Stimulated activated CD4-positive, alpha-beta T cell treated with anti-CD3 and anti-CD28 coated beads, Interleukin-2, amount 100 ng/mL, for 24 hours (primary cell): ENCODE results near the gene RGS6.

ENCODE experiments used
- DNase-seq, 2 donors: peaks; one replicate each; pipeline ENCODE4 v3.0.0-alpha.2; 2020

Gene RGS6

GRCh38 chr14:72540836-72541235 is 608.6 kb downstream of the RGS6 start:
- no peak for DNase-seq

DNA sequence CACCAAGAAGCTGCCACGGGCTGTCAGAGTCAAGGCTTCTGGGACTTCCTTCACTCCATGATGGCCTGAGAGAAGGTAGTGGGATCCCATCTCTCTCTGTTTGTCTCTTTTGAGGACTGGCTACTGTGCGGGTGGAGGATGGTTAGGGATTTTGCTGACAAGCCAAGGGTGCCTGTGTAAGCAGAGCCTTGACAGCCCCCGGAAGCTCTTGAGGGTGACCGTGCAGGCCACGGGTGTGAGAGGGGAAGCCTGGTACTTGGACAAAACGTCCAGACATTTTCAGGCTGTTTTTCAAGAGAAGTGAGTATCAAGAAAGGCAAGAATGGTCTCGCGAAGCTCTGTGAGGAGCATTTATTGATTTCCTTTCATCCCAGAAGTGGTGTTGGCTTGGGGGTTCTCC is 609.3 kb downstream of the RGS6 start:
- DNase-seq, result no peak

DNA sequence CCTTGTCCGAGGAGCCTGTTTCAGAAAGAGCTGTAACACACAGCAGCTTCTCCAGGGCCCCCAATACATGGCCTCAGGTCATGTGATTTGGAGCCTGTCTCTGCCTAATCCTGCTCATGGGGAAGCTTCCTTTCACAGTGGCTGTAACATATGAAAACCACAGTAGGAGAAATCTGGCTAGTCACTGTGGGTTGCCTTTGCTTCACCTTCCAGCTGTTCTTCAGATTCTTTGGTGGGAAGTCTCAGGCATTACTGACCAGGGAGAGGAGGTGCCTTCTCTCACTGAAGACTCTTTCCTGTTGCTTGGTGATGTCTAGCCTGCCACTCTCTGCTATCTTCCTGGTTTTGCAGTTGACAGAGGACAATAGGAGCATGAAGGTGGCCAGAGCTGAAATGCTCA is 611.1 kb downstream of the RGS6 start:
- no peak for DNase-seq

DNA sequence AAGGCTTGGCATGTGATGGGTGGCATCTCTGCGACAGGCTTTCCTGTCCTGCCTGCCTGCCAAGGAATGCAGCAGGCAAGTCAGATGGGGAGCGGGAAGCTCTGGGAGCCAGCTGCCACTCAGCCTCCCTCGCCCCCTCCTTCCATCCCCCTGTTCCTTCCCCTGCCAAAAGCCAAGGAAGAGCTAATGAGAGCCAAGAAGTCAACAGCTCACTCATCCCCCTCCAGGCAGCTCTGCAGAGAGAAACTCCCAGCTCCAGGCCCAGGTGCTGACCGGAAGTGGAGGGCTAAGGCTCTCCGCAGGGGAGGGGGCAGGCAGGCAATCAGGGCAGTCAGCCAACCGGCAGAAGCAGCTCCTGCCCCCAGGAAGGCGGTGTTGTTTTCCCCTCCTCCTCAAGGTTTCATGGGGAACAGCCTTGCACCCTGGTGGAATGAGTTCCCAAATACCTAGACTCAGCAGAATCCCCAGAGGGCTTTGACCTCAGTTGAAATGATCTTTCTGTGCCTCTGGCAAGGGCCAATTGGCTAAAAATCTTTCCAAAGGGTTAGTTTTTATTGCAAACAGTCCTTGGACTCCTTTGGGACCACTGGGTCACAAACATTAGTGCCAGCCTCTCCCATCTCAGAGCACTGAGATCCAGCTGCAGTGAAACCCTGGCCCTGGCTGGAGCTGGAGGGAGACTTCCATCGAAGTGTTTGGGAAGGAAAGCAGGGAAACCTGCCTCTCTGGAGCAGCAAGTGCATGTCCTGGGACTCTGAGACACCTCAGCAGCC is 612.6 kb downstream of the RGS6 start:
- DNase-seq, result no peak

- DNase-seq, result no peak
Measured at GRCh38 chr14:72545411-72546311, 613.4 kb downstream of the RGS6 start.

- DNase-seq, result no peak
Measured at GRCh38 chr14:72546344-72547016, 614.3 kb downstream of the RGS6 start.

- no peak for DNase-seq
Measured at GRCh38 chr14:72547999-72548398, 615.8 kb downstream of the RGS6 start.

DNA sequence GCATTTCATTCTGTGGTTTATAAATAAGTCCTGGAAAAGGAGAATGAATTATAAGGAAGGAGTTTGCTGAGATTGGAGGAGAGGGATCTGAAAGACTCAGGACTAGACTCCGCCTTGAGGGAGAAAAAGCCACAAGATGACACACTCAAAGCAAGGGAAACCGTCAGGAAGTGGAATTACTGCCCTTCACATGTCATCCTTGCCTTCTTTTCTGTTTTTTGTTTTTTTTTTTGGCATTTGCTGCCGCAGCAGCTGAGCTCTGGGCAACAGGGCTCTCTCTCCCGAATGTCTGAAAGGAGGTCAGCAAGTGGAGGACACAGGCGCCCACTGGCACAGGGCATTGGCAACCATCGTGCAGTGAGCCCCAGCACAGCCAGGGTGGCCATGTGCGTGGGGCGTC is 616.8 kb downstream of the RGS6 start:
- no peak for DNase-seq

DNA sequence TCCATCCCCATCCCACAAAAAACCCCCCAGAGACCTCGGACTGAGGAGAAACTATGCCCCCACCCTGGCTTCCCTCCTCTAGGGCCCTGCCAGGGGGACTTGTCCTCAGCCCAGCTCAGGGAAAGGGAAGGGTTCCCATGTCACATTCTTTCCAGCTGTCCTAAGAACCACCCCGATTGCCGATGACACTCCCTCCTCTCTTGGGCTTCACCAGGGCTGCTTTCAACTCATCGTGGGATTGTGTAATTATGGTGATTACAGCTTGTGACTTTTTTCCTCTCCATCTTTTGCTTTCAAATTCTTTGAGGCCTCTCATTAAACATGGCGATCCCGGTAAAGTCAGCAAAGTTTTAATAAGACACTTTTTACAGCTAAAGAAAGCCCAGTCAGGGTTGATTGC is 617.6 kb downstream of the RGS6 start:
- DNase-seq, result no peak

- no peak for DNase-seq
Measured at GRCh38 chr14:72550513-72550912, 618.3 kb downstream of the RGS6 start.

GRCh38 chr14:72552236-72552635 is 620.0 kb downstream of the RGS6 start:
- DNase-seq, result no peak

- no peak for DNase-seq
Measured at GRCh38 chr14:72553161-72553560, 620.9 kb downstream of the RGS6 start.

GRCh38 chr14:72553656-72554055 is 621.4 kb downstream of the RGS6 start:
- no peak for DNase-seq

- DNase-seq, result no peak
Measured at GRCh38 chr14:72554401-72554800, 622.2 kb downstream of the RGS6 start.

DNA sequence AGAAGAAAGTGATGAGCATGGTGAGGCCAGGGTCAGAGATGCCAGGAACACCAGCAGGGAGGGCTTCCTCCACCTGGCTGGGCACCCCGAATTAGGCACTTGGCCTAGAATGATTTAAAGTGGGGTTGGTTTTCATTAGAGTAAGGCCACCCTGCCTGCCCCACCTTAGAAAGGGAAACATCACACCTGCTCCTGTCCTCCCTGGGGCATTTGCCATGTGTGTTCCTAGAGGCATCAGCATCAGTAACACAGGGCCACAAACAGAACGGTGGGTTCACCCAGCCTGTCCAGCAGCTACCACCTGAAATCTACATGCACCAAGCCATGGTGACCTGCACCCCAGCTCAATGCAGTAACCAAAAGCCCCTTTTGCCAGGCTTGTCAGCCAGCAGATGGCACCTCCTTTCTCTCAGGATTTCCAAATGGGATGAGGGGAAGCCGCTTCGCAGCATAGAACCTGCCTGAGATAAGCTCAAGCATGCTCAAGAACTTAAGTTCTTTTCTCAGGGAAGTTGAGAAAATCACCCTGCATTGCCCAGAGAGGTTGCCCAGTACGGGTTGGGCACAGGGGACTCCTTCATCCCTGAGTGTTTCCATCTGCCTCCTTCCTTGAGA is 622.9 kb downstream of the RGS6 start:
- no peak for DNase-seq

GRCh38 chr14:72555609-72556000 is 623.4 kb downstream of the RGS6 start:
- no peak for DNase-seq

GRCh38 chr14:72557671-72558070 is 625.4 kb downstream of the RGS6 start:
- no peak for DNase-seq

- DNase-seq, result no peak
Measured at GRCh38 chr14:72558721-72559120, 626.5 kb downstream of the RGS6 start.

DNA sequence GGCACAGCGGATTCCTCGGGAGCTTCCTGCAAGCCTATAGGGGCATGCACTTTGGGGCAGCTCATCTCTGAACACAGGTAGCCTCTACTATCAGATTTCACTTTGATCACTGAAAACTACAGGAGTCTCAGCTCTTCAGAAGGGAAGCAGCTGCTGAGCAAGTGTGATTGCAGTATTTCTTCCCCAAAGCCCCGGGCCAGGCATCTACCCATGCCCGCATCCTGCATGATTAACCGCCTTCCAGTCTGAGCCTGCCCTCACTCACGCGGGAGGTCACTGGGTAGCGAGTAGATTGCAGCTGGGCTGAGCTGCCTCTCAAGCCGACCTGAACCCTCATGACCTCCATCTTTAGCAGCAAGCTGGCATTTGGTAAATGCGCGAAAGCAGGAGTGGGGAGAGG is 627.0 kb downstream of the RGS6 start:
- no peak for DNase-seq

GRCh38 chr14:72559669-72560255 is 627.5 kb downstream of the RGS6 start:
- DNase-seq, result no peak

GRCh38 chr14:72560331-72560730 is 628.1 kb downstream of the RGS6 start:
- no peak for DNase-seq

- no peak for DNase-seq
Measured at GRCh38 chr14:72560889-72561493, 628.8 kb downstream of the RGS6 start.
